SHP77 treated with DMSO at 0.1 percent for 48 hours (cell line): ENCODE data around the gene NLRP10.

ENCODE experiments used
- DNase-seq: peaks from one replicate; lab custom pipeline; 2025; lab: John Stamatoyannopoulos, UW

Gene NLRP10

DNA sequence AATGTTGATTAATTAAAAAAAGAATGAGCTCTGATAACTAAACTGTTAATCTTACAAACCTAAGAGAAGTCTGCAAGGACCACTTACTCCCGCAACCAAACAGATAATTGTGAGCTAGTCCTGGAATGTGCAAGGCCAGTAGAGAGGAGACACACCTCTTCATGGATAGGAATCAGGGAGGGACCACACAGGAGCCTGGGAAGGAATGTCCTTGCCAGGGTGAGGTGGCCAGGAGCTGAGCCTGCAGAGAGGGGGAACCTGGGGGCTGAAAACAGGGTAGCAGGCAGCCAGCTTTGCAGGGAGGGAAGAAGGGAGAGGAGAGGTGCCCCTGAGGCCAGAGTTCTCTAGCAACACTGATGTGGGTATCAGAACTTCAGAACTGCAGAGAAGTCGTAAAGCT is 9.4 kb upstream of the NLRP10 start:
- no peak for DNase-seq

DNA sequence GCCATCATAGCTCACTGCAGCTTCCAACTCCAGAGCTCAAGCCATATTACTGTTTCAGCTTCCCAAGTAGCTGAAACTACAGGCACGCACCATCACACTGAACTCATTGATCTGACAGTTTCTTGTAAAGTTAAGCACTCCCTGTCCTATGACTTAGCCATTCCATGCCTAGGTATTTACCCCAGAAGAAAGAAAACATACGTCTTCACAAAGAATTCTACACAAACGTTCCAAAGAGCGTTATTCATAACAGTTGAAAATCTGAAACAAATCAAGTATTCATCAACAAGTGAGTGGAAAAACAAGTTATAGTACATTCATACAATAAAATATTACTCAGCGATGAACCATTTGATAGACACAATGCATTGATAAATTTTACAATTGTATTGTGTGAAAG is 7.8 kb upstream of the NLRP10 start:
- DNase-seq, result no peak

GRCh38 chr11:7971846-7972245 is 6.6 kb upstream of the NLRP10 start:
- no peak for DNase-seq

- DNase-seq, result no peak
Measured at GRCh38 chr11:7969756-7970646, 4.8 kb upstream of the NLRP10 start.

DNA sequence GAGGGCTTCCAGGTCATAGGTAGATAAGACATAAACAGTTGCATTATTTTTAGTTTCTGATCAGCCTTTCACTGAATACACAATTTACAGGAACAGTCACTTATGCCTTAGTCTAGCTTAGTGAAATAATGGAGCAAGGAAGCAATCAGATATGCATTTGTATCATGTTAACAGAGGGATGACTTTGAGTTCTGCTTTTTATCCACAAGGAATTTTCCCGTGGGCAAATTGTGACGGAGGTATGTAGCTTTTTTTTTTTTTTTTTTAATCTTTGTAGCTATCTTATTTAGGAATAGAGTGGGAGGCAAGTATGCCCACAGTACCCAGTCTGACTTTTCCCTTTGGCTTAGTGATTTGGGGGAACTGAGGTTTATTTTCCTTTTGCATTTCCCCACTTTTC is 3.4 kb upstream of the NLRP10 start:
- no peak for DNase-seq

- DNase-seq, result no peak
Measured at GRCh38 chr11:7967826-7968225, 2.6 kb upstream of the NLRP10 start.

DNA sequence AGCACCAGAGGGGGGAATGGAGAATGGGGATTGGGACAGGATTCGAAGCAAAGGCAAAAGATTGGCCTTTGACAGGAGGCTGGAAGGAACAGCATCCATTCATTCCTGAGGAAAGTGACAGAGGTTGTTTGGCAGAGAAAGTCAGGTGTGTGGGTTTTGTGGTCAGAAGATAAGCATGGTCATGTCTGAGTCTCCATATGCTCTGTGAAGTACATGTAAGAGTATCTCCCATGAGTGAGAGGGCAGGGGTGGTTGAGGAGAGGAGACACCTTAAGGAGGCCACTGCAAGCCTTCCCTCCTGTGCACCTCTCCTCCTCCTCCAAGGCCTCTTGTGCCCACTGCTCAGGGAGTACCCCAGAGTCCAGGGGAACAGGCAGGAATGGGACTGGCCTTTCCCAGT is 1.9 kb upstream of the NLRP10 start:
- no peak for DNase-seq

DNA sequence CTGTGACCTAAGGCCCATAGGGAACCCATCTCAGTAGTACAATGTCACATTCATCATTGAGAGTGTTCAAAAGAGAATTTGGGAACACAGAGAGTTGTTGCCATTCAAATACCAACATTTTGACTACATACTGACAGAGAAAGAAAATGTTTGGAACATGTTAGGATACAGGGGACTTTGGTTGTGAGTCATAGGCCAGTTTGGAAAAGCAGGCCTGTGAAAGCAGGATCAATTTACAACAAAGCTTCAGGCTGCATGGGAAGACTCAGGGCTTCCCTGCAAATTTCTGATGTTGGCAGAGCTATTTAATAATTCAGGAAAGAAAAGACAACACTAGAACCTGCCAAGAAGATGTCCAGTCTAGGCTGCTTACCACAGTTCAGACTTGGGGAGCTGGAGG is 374 bp downstream of the NLRP10 start:
- DNase-seq, result no peak

DNA sequence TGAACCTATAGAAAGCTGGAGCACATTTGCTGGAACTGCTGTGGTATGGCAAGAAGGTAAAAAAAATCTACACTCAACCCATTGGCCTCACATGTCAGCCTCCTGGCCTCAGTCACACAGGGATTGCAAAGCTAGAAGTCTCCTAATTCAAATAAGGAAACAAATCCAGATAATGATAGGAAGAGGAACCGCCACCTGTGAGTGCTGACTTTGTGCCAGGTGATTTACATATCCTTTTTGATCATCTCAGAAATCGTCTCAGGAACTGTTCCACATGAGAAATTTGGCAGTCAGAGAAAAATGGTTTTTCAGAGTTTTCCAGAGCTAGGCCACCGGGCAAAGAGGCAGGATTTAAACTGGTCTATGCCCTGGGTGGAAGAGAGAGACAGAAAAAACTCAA is 986 bp downstream of the NLRP10 start:
- DNase-seq, result no peak

DNA sequence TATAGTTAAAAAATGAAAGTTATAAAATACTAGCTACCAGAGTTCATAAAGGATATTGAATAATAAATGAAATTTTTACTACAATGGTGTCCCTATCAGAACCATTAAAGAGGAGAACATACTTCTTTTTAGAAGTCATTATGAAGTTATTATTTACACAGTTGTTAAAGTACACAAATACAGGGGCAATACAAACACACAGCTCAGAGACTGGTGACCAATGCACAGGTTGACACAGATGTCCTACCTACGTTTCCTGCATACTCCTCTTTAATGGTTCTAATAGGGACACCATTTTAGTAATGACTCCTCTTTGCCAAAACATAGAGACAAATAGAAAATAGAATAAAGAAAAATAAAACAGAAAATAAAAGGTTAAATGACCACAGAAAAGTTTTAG is 10.1 kb downstream of the NLRP10 start:
- no peak for DNase-seq

DNA sequence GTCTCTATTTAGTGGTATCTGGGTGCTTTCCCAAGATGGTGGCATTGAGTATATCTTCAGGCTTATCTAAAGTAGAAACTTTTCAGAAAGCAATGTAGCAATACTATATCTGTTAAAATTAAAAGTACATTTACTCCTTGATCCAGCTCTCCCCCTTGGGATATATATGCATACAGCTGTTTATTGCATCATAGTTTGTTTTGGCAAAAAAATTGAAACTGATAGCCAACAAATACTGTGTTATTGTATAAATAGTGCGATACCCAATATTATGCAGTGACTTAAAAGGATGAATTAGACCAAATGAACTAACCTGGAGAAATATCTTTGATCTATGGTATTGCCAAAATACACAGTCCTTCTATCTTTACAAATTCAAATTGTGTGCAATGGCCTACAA is 15.3 kb downstream of the NLRP10 start:
- DNase-seq, result no peak

DNA sequence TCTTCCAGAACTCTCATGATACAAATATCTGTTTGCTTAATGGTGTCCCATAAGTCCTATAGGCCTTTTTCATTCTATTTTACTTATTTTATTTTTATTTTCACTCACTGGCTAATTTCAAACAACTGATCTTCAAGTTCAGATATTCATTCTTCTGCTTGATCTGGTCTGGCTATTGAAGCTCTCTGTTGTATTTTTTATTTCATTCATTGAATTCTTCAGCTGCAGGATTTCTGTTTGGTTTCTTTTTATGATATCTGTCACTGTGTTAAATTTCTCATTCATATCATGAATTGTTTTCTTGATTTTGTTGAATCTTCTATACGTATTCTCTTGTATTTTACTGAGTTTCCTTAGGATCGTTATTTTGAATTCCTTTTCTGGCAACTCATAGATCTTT is 21.1 kb downstream of the NLRP10 start:
- DNase-seq, result no peak

GRCh38 chr11:7941608-7942007 is 23.6 kb downstream of the NLRP10 start, which contains the start of gene OR10A3:
Gene OR10A3 (minus strand): TSS chr11:7941708. CDS start chr11:7939520, 2,188 bp downstream.
- no peak for DNase-seq

DNA sequence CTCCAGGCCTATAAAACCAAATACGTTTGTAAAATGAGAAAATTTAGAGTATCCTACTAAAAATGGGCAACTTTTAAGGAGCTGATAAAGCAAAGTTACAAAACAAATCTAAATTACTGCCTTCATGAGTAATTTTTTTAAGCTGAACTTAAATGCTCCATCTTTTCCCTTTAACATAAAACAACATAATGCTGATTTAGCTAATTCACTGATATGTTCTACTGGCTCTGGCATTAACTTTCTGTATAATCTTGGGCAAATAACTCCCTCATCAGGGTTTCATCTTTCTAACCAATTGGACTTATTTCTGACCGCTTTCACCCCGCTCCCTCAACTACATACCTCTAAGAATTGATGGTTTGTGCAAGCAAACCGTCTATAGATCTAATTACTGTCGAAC is 24.1 kb downstream of the NLRP10 start:
- DNase-seq, result no peak

DNA sequence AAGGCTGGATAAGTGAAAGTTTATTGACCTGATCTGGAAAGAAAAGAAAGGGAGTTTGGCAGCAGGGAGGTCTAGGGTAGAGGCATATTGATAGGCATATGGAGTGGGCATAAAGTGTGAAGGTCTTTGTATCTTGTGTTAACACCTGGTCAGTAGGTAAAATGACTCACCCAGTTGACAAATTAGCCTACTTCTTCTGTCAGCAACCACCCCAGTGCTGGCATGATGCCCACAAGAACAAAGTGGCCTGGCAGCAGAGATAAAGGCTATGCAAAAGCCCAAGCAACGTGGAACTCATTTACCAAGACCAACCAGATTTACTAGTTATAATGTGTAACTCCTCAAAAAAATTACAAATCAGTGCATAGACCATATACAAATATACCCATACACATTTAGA is 28.6 kb downstream of the NLRP10 start:
- no peak for DNase-seq

GRCh38 chr11:7931168-7931567 is 34.1 kb downstream of the NLRP10 start, which contains the start of gene OR10A6:
Gene OR10A6 (minus strand): TSS chr11:7931268. CDS start chr11:7928662, 2,606 bp downstream.
- no peak for DNase-seq

DNA sequence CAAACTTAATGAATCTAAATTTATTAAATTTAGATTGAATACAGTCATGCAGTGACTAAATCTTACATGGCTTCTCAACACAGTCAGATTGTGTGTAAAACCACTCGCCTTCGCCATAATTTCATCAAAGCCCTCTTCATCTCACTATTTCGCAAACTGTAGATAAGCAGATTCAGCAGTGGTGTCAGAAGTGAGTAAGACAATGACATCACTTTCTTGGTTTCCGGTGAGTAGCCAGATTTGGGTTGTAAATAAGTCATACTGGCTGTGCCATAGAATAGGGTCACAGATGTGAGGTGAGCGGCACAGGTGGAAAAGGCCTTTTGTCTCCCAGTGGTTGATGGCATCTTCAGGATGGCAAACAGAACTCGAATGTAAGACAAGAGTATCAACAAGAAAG is 37.6 kb downstream of the NLRP10 start:
- no peak for DNase-seq

GRCh38 chr11:7924536-7924935 is 40.7 kb downstream of the NLRP10 start:
- DNase-seq, result no peak

DNA sequence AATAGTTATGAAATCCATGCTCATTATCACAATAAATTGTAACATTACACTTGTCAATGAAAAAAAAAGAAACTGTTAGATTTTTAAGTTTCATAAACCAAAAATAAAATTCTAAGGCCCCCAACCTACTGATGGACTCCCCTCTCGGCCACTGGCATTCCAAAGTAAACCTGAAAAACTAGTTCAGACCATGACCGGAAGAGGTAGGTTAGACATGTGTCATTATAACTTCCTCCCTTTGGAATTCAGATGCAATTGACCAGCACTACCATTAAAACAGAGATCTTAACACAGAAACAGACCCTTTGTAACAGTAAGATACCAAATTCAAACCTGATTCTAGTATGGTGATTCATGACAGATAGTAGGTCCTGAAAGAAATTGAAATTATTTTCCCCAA is 47.1 kb downstream of the NLRP10 start:
- DNase-seq, result no peak
